ENCODE measurements around the gene KMT5B.

Gene KMT5B

GRCh38 chr11:68145120-68145866 is 67.8 kb downstream of the KMT5B start:
- peaks cover 0 to 12% of the 10 kb centered on the region in 2 experiments for H3K27me3 ChIP-seq (ENCODE audit: control insufficient read depth in 1 of 2, insufficient read depth in 1 of 2, low read length in 2 of 2)
- H4K91ac ChIP-seq (ENCODE audit: low read length), result no peak overlapping the region
- H3K36me3 ChIP-seq (ENCODE audit: control insufficient read depth in 1 of 2, insufficient read depth in 2 of 2, low read depth in 1 of 2, low read length in 2 of 2), result no peaks in the 10 kb centered on the region
- no peak overlapping the region for H2AFZ ChIP-seq (ENCODE audit: low read depth, low read length)
- H3K27ac ChIP-seq (ENCODE audit: low read length, poor library complexity, severe bottlenecking), result no peak overlapping the region
- H3K18ac ChIP-seq (ENCODE audit: low read depth in 1 of 2, low read length in 2 of 2), result no peak overlapping the region
- H2BK120ac ChIP-seq (ENCODE audit: low read depth, low read length), result no peak overlapping the region
- H3K14ac ChIP-seq (ENCODE audit: low read length in 2 of 2), result no peak overlapping the region
- no peak for DNase-seq
- H3K23ac ChIP-seq (ENCODE audit: low read length in 2 of 2), result no peak overlapping the region
- H3K9me3 ChIP-seq (ENCODE audit: control insufficient read depth, low read length), result no peaks in the 10 kb centered on the region
- H3K4me3 ChIP-seq (ENCODE audit: insufficient read depth in 1 of 2, low read depth in 1 of 2, low read length in 2 of 2), result no peak overlapping the region
- no peak overlapping the region for H2BK12ac ChIP-seq (ENCODE audit: low read length in 2 of 2)
- H3K4me1 ChIP-seq (ENCODE audit: control insufficient read depth, insufficient read depth, low read depth, low read length), result peaks cover 25% of the 10 kb centered on the region
- H3K9ac ChIP-seq (ENCODE audit: low read length), result no peak overlapping the region
- WGBS, result 82% methylated on average over 14 of the region's 14 CpGs
- no peak overlapping the region for H2BK5ac ChIP-seq (ENCODE audit: low read depth, low read length, poor library complexity, severe bottlenecking)
- H3K79me1 ChIP-seq (replicated peaks; ENCODE audit: low read length, poor library complexity, severe bottlenecking), result no peaks in the 10 kb centered on the region
- no peak overlapping the region for H2AK5ac ChIP-seq (ENCODE audit: low read length, severe bottlenecking)
- H3K4me2 ChIP-seq (ENCODE audit: low read length, poor library complexity, severe bottlenecking), result no peak overlapping the region
- no peak overlapping the region for H4K8ac ChIP-seq (ENCODE audit: low read length)
- no peak overlapping the region for H3K4ac ChIP-seq (ENCODE audit: low read depth in 1 of 2, low read length in 2 of 2)
- no peak overlapping the region for H2BK15ac ChIP-seq (ENCODE audit: low read depth, poor library complexity, severe bottlenecking)

GRCh38 chr11:68143310-68143689 is 69.8 kb downstream of the KMT5B start:
- Histone ChIP-seq H3K4me2 (ENCODE audit: low read length, poor library complexity, severe bottlenecking) (no peak overlapping the region), H3K27ac (ENCODE audit: low read length, poor library complexity, severe bottlenecking) (no peak overlapping the region), H2BK12ac (ENCODE audit: low read length in 2 of 2) (no peak overlapping the region), H3K4ac (ENCODE audit: low read depth in 1 of 2, low read length in 2 of 2) (no peak overlapping the region), H3K4me1 (ENCODE audit: control insufficient read depth, insufficient read depth, low read depth, low read length) (peaks cover 23% of the 10 kb centered on the region), H3K27me3 (ENCODE audit: control insufficient read depth in 1 of 2, insufficient read depth in 1 of 2, low read length in 2 of 2) (peaks cover 0 to 12% of the 10 kb centered on the region in 2 experiments), H2BK15ac (ENCODE audit: low read depth, poor library complexity, severe bottlenecking) (no peak overlapping the region), H2BK5ac (ENCODE audit: low read depth, low read length, poor library complexity, severe bottlenecking) (no peak overlapping the region), H2BK120ac (ENCODE audit: low read depth, low read length) (no peak overlapping the region), H4K91ac (ENCODE audit: low read length) (no peak overlapping the region), H2AK5ac (ENCODE audit: low read length, severe bottlenecking) (no peak overlapping the region), H3K23ac (ENCODE audit: low read length in 2 of 2) (no peak overlapping the region), H3K9me3 (ENCODE audit: control insufficient read depth, low read length) (no peaks in the 10 kb centered on the region), H3K4me3 (ENCODE audit: insufficient read depth in 1 of 2, low read depth in 1 of 2, low read length in 2 of 2) (no peak overlapping the region), H3K9ac (ENCODE audit: low read length) (no peak overlapping the region), H3K79me1 (replicated peaks; ENCODE audit: low read length, poor library complexity, severe bottlenecking) (no peaks in the 10 kb centered on the region), H3K36me3 (ENCODE audit: control insufficient read depth in 1 of 2, insufficient read depth in 2 of 2, low read depth in 1 of 2, low read length in 2 of 2) (no peaks in the 10 kb centered on the region), H3K18ac (ENCODE audit: low read depth in 1 of 2, low read length in 2 of 2) (no peak overlapping the region), H3K14ac (ENCODE audit: low read length in 2 of 2) (no peak overlapping the region), H4K8ac (ENCODE audit: low read length) (no peak overlapping the region), H2AFZ (ENCODE audit: low read depth, low read length) (no peak overlapping the region)
- 95% methylated on average over 4 of the region's 4 CpGs for WGBS
- DNase-seq, result no peak

GRCh38 chr11:68142441-68143309 is 70.4 kb downstream of the KMT5B start:
- Histone ChIP-seq H2AK5ac (ENCODE audit: low read length, severe bottlenecking) (no peak overlapping the region), H3K9ac (ENCODE audit: low read length) (no peak overlapping the region), H4K8ac (ENCODE audit: low read length) (no peak overlapping the region), H3K27me3 (ENCODE audit: control insufficient read depth in 1 of 2, insufficient read depth in 1 of 2, low read length in 2 of 2) (peaks cover 0 to 7% of the 10 kb centered on the region in 2 experiments), H2AFZ (ENCODE audit: low read depth, low read length) (no peak overlapping the region), H3K23ac (ENCODE audit: low read length in 2 of 2) (no peak overlapping the region), H3K14ac (ENCODE audit: low read length in 2 of 2) (no peak overlapping the region), H2BK15ac (ENCODE audit: low read depth, poor library complexity, severe bottlenecking) (no peak overlapping the region), H3K4ac (ENCODE audit: low read depth in 1 of 2, low read length in 2 of 2) (no peak overlapping the region), H3K79me1 (replicated peaks; ENCODE audit: low read length, poor library complexity, severe bottlenecking) (no peaks in the 10 kb centered on the region), H3K36me3 (ENCODE audit: control insufficient read depth in 1 of 2, insufficient read depth in 2 of 2, low read depth in 1 of 2, low read length in 2 of 2) (no peaks in the 10 kb centered on the region), H3K9me3 (ENCODE audit: control insufficient read depth, low read length) (no peaks in the 10 kb centered on the region), H3K4me3 (ENCODE audit: insufficient read depth in 1 of 2, low read depth in 1 of 2, low read length in 2 of 2) (no peak overlapping the region), H3K27ac (ENCODE audit: low read length, poor library complexity, severe bottlenecking) (no peak overlapping the region), H3K4me1 (ENCODE audit: control insufficient read depth, insufficient read depth, low read depth, low read length) (peaks cover 23% of the 10 kb centered on the region), H2BK12ac (ENCODE audit: low read length in 2 of 2) (no peak overlapping the region), H2BK120ac (ENCODE audit: low read depth, low read length) (no peak overlapping the region), H2BK5ac (ENCODE audit: low read depth, low read length, poor library complexity, severe bottlenecking) (no peak overlapping the region), H3K18ac (ENCODE audit: low read depth in 1 of 2, low read length in 2 of 2) (no peak overlapping the region), H4K91ac (ENCODE audit: low read length) (no peak overlapping the region), H3K4me2 (ENCODE audit: low read length, poor library complexity, severe bottlenecking) (no peak overlapping the region)
- DNase-seq, result no peak
- 85% methylated on average over 16 of the region's 16 CpGs for WGBS

GRCh38 chr11:68142028-68142412 is 71.1 kb downstream of the KMT5B start:
- Histone ChIP-seq H2BK12ac (ENCODE audit: low read length in 2 of 2) (no peak overlapping the region), H3K4ac (ENCODE audit: low read depth in 1 of 2, low read length in 2 of 2) (no peak overlapping the region), H3K27ac (ENCODE audit: low read length, poor library complexity, severe bottlenecking) (no peak overlapping the region), H2AFZ (ENCODE audit: low read depth, low read length) (no peak overlapping the region), H3K36me3 (ENCODE audit: control insufficient read depth in 1 of 2, insufficient read depth in 2 of 2, low read depth in 1 of 2, low read length in 2 of 2) (no peaks in the 10 kb centered on the region), H3K14ac (ENCODE audit: low read length in 2 of 2) (no peak overlapping the region), H3K9me3 (ENCODE audit: control insufficient read depth, low read length) (no peaks in the 10 kb centered on the region), H3K4me3 (ENCODE audit: insufficient read depth in 1 of 2, low read depth in 1 of 2, low read length in 2 of 2) (no peak overlapping the region), H2BK5ac (ENCODE audit: low read depth, low read length, poor library complexity, severe bottlenecking) (no peak overlapping the region), H4K91ac (ENCODE audit: low read length) (no peak overlapping the region), H3K18ac (ENCODE audit: low read depth in 1 of 2, low read length in 2 of 2) (no peak overlapping the region), H2AK5ac (ENCODE audit: low read length, severe bottlenecking) (no peak overlapping the region), H2BK120ac (ENCODE audit: low read depth, low read length) (no peak overlapping the region), H3K79me1 (replicated peaks; ENCODE audit: low read length, poor library complexity, severe bottlenecking) (no peaks in the 10 kb centered on the region), H3K4me2 (ENCODE audit: low read length, poor library complexity, severe bottlenecking) (no peak overlapping the region), H2BK15ac (ENCODE audit: low read depth, poor library complexity, severe bottlenecking) (no peak overlapping the region), H3K23ac (ENCODE audit: low read length in 2 of 2) (no peak overlapping the region), H3K4me1 (ENCODE audit: control insufficient read depth, insufficient read depth, low read depth, low read length) (peaks cover 20% of the 10 kb centered on the region), H3K9ac (ENCODE audit: low read length) (no peak overlapping the region), H4K8ac (ENCODE audit: low read length) (no peak overlapping the region), H3K27me3 (ENCODE audit: control insufficient read depth in 1 of 2, insufficient read depth in 1 of 2, low read length in 2 of 2) (peaks cover 0 to 7% of the 10 kb centered on the region in 2 experiments)
- WGBS, result 95% methylated on average over 13 of the region's 13 CpGs
- DNase-seq, result no peak
